Caki2 (cell line): ENCODE data around the gene CHID1. TPM values are rescaled to one million over a fixed set of nuclear protein-coding genes. Genes with fewer than 3 reads are reported as not detected.

Experiments
- DNase-seq: peaks from one replicate; pipeline ENCODE4 v3.0.0-alpha.2; 2015; ENCODE audit warnings: low read depth
- in situ Hi-C: cut with HindIII; loops from 2 replicates; pipeline ENCODE4 v1.10.0; 2016; ENCODE audit warnings: low sequenced_read_pairs, low pct_unique_long_range_greater_than_20kb, mixed read lengths
- total RNA-seq: library from RNA; depleted of rRNA; stranded (reverse); fragments of >200 nt; shearing (Covaris generic); gene quantifications from 2 replicates; pipeline ENCODE4 v1.2.3, GENCODE V29; 2014; ENCODE audit warnings: low replicate concordance; rRNA removed

The CHID1 gene
- 146 and 165 TPM in 2 replicates for total RNA-seq

- in situ Hi-C loops = no loop called here
These were observed at the start of gene CHID1 for GRCh38 chr11:910589-911030. Gene CHID1, minus strand, starts transcription at chr11:910810. Its CDS starts 5,994 bp downstream, at chr11:904816.

GRCh38 chr11:959608-960007 is 49.0 kb upstream of the CHID1 start:
- DNase-seq = no peak
- in situ Hi-C loops = no loop called here

More at GRCh38 chr11:910589-911030, at the start of gene CHID1:
- peak; percentile 81 for DNase-seq

GRCh38 chr11:959027-959426 is 48.4 kb upstream of the CHID1 start:
- DNase-seq = no peak
- in situ Hi-C loops = no loop called here

GRCh38 chr11:958101-958500 is 47.5 kb upstream of the CHID1 start:
- in situ Hi-C loops = no loop called here
- DNase-seq = no peak

GRCh38 chr11:957212-957920 is 46.8 kb upstream of the CHID1 start:
- DNase-seq = no peak
- in situ Hi-C loops = no loop called here

GRCh38 chr11:955154-956063 is 44.8 kb upstream of the CHID1 start:
- in situ Hi-C loops = no loop called here
- DNase-seq = no peak

GRCh38 chr11:954392-955153 is 44.0 kb upstream of the CHID1 start:
- in situ Hi-C loops = no loop called here
- no peak for DNase-seq

GRCh38 chr11:953512-953911 is 42.9 kb upstream of the CHID1 start:
- in situ Hi-C loops = no loop called here
- no peak for DNase-seq

- in situ Hi-C loops = no loop called here
- DNase-seq = peak; percentile 97
These were observed 42.1 kb upstream of the CHID1 start for GRCh38 chr11:952406-953385.

- in situ Hi-C loops = no loop called here
- no peak for DNase-seq
These were observed 40.9 kb upstream of the CHID1 start for GRCh38 chr11:951507-951906.

GRCh38 chr11:947744-948143 is 37.1 kb upstream of the CHID1 start:
- in situ Hi-C loops = no loop called here
- DNase-seq = no peak

- no peak for DNase-seq
- in situ Hi-C loops = no loop called here
These were observed 35.4 kb upstream of the CHID1 start for GRCh38 chr11:945986-946385.

- DNase-seq = no peak
- in situ Hi-C loops = no loop called here
These were observed 34.3 kb upstream of the CHID1 start for GRCh38 chr11:944711-945470.

GRCh38 chr11:942823-943222 is 32.2 kb upstream of the CHID1 start:
- no peak for DNase-seq
- in situ Hi-C loops = no loop called here

- in situ Hi-C loops = no loop called here
- DNase-seq = no peak
These were observed 30.0 kb upstream of the CHID1 start for GRCh38 chr11:940496-941135.

GRCh38 chr11:937841-938261 is 27.2 kb upstream of the CHID1 start:
- in situ Hi-C loops = no loop called here
- no peak for DNase-seq
